Left renal pelvis (tissue), 4 donors: Measurements from ENCODE around the gene PCSK2. TPM values are rescaled to one million over a fixed set of nuclear protein-coding genes. Genes with fewer than 3 reads are reported as not detected.

Experiments
- DNase-seq, 4 donors: peaks; one replicate each; pipeline ENCODE4 v3.0.0-alpha.2; 2013; ENCODE audit warnings: low read depth in 4 of 4, low spot score in 3 of 4
- polyA plus RNA-seq, 4 donors: library from polyadenylated mRNA; unstranded; fragments of 120-200 nt; gene quantifications; one replicate each; pipeline ENCODE4 v1.2.1, GENCODE V29; 2013; ENCODE audit not compliant: insufficient read length in 4 of 4

The PCSK2 gene
- polyA plus RNA-seq, 4 donors = 0.60 to 1.9 (median 1.3) TPM

GRCh38 chr20:17439616-17440296 is 212.9 kb downstream of the PCSK2 start:
- DNase-seq = no peak

DNA sequence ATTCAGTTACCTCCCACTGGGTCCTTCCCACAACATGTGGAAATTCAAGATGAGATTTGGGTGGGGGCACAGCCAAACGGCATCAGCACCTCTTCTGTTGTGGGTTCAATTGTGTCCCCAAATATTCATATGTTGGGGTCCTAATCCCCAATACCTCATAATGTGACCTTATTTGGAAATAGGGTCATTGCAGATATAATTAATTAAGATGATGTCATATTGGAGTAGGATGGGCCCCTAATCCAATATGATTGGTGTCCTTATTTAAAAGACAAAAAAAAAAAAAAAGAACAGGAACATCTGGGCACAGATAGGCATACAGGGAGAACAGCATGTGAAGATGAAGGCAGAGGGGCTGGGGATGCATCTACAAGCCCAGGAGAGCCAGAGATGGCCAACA is 214.9 kb downstream of the PCSK2 start:
- DNase-seq = no peak

- DNase-seq = no peak
These were observed 215.7 kb downstream of the PCSK2 start for GRCh38 chr20:17442588-17442987.

DNA sequence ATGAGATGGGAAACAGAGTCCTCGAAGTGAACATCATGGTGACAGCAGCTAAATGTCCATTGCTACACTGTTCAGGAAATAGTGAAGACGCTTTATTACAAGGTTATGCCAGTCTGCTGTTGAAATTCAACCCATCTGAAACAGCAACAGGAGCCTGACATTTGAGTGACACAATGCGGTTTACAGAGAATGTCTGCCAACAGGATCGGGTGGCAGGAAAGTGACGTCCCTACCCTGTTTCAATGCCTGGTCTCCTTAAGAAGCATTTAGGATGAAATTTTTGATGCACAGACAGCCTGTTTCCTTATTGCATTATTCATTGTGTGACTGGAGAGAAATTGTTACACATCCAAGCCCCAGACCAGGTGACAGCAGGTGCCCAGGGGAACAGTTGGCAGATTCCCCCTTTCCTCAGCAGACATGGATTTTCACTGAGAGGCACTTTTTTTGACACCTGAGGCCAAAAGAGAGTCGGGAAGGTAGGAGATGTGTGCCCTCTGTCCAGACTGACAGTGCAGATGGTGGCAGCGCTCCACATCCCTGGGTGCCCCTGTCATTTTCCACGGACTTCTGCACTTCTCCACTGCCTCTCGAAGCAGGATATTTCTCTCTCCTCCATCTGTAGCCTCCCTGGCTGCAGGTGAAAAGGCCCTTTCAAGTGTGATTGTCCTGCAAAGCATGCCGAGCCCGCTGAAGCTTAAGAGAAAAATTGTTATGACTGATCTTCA is 216.5 kb downstream of the PCSK2 start:
- no peak for DNase-seq

GRCh38 chr20:17444091-17444490 is 217.3 kb downstream of the PCSK2 start:
- no peak for DNase-seq

- DNase-seq = no peak
These were observed 218.7 kb downstream of the PCSK2 start for GRCh38 chr20:17445543-17445942.

DNA sequence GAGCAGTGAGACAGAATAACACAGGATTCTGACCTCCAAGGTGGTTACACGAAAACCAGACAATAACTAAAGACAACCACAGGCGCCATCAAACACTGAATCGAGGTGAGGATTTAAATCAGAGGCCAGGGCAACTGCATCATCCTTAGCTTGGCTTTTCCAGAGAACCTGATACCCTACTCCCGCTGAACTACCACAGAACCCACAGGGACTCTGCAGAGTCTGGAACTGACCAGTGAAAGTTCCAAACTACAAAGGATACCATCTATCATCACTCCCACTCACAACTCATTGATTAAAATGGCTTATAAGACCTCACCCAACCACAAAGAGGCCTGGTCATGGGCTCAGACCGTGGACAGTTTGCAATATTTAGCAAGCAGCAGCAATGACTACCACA is 219.3 kb downstream of the PCSK2 start:
- DNase-seq = no peak

GRCh38 chr20:17448071-17448470 is 221.2 kb downstream of the PCSK2 start:
- DNase-seq = no peak

- no peak for DNase-seq
These were observed 222.2 kb downstream of the PCSK2 start for GRCh38 chr20:17449031-17449430.

GRCh38 chr20:17452441-17452840 is 225.6 kb downstream of the PCSK2 start:
- DNase-seq = no peak

DNA sequence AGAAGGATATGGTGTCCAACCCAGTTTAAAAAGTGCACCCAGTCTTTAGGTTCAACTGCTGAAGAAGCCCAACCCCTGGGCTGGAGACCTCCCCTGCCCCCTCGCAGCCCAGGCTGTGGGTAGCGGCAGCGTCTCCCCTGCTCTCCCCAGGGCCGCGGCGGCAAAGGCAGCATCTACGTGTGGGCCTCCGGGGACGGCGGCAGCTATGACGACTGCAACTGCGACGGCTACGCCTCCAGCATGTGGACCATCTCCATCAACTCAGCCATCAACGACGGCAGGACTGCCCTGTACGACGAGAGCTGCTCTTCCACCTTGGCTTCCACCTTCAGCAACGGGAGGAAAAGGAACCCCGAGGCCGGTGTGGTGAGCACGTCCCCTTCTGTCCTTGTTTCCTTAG is 226.8 kb downstream of the PCSK2 start:
- DNase-seq = no peak

GRCh38 chr20:17456279-17456678 is 229.4 kb downstream of the PCSK2 start:
- DNase-seq = no peak

DNA sequence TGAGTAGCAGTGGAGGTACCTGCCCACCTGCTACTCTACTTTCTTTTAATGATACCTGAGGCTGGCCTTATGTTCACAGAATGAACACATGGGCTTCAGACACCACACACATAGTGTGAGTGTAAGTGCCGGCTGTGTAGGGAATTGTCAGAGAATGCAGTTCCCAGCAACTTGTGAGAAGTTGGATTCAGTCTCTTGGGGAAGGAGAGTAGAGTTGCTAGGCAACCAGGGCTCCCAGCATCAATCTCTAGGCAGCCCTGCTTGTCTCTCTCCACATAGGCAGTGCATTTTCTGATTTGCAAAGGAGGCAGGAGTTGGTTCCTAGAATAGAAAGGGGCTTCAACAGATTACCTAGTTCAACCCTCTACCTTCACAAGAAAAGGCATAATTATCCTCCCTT is 230.2 kb downstream of the PCSK2 start:
- no peak for DNase-seq

- DNase-seq = no peak
These were observed 230.8 kb downstream of the PCSK2 start for GRCh38 chr20:17457588-17458190.

DNA sequence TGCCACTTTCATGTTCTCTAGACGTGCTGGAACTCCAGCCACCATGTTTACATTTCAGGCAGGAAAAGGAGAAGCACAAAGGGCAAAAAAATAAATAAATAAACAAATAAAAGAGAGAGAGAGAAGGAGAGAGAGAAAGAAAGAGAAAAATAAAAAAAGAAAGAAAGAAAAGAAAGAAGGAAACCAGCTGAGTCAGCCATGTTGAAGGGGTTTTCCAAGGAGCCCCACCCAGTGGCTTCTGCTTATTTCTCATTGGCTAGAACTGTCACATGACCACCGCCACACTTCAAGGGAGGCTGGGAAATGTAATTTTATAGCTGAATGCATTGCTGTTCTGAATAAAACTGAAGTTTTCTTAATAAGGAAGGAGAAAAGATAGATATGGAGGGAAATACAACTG is 233.3 kb downstream of the PCSK2 start:
- DNase-seq = no peak

DNA sequence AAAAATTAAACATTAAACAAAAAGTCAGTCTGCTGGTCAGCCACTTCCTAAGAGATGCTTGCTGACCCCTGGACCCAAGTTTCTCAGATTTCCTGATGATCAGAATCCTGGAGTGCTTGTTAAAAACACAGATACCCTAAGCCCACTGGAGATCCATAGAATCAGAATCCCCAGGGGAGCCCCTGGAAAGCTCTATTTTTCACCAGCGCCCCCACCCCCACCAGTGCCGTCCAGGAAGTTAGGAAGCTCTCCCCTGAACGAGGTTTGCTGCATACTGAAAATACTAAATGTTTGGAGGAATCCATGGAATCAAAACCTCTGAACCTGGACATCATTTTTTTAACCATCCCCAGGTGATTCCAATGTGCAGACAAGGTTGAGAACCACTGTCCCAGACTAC is 235.1 kb downstream of the PCSK2 start:
- DNase-seq = no peak

GRCh38 chr20:17463711-17464110 is 236.9 kb downstream of the PCSK2 start:
- DNase-seq = no peak

DNA sequence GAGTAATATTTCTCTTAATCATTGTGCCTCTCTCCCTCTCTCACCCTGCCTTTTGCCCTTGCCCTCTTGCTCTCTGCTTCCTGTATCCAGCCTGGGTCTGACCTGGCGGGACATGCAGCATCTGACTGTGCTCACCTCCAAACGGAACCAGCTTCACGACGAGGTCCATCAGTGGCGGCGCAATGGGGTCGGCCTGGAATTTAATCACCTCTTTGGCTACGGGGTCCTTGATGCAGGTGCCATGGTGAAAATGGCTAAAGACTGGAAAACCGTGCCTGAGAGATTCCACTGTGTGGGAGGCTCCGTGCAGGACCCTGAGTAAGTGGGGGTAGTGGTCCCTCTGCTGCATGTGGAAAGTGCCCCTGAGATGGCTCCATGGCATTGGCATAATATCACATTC is 238.4 kb downstream of the PCSK2 start:
- DNase-seq = no peak

DNA sequence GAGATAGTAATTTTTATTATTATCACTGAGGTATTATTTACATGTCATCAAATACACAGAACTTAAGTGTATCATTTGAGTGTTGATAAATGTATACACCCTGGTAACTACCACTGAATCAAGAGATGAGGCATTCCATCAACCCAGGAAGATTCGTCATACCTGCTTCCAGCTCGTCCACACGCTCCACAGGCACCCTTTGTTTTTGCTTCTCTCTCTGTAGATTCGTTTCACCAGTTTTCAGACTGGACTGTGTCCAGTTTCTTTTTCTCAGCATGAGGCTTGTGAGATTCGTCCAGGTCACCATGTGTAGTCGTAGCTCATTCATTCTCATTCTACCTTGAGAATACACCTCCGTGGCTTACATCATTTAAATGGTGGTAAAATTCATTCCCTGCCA is 239.8 kb downstream of the PCSK2 start:
- no peak for DNase-seq

GRCh38 chr20:17467120-17467655 is 240.3 kb downstream of the PCSK2 start:
- no peak for DNase-seq

DNA sequence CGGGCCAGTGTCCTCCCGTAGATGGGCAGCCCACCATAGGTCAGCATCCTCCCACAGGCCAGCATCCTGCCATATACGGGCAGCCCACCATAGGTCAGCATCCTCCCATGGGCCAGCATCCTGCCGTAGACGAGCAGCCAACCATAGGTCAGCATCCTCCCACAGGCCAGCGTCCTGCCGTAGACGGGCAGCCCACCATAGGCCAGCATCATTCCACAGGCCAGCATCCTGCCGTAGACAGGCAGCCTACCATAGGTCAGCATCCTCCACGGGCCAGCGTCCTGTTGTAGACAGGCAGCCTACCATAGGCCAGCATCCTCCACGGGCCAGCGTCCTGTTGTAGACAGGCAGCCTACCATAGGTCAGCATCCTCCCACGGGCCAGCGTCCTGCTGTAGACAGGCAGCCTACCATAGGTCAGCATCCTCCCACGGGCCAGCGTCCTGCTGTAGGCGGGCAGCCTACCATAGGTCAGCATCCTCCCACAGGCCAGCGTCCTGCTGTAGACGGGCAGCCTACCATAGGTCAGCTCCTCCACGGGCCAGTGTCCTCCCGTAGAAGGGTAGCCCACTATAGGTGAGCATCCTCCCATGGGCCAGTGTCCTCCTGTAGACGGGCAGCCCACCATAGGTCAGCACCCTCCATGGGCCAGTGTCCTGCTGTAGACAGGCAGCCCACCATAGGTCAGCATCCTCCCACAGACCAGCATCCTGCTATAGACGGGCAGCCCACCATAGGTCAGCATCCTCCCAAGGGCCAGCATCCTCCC is 241.4 kb downstream of the PCSK2 start:
- DNase-seq = no peak
